Suppressor macrophage treated with lipopolysaccharide for 4 hours (primary cell): ENCODE data around the gene FKBP5.
"Not testable (repeated sequence)": the region's sequence is repeated elsewhere in the genome, so short reads cannot be mapped to it uniquely, and the experiment has no call there.

Source experiments
- DNase-seq: peaks from one replicate; pipeline ENCODE4 v3.0.0-alpha.2; 2020

Gene FKBP5

GRCh38 chr6:35722121-35722761 is 33.5 kb upstream of the FKBP5 start:
- no peak for DNase-seq

- peak; percentile 96 for DNase-seq
Measured at GRCh38 chr6:35719830-35720733, 31.4 kb upstream of the FKBP5 start.

DNA sequence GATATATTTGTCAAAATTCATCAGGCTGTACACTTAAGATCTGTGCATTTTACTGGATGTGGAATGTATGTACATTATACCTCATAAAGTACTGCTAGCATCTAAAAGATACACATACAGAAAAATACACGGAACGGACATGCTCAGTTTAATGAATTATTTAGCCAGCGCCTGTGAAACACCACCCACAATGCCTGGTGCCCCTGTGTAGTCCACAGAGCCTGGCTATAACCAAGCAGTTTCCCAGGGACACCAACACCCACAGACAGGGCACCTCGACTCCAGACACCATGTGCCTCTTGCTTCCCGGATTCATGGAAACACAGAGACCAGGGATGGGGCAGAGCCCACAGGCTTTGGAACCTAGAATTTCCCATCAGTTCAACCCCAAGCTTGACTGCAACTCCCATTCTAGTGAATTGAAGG is 30.7 kb upstream of the FKBP5 start:
- no peak for DNase-seq

GRCh38 chr6:35718911-35719381 is 30.2 kb upstream of the FKBP5 start:
- peak; percentile 61 for DNase-seq

- DNase-seq: no peak
Measured at GRCh38 chr6:35718375-35718736, 29.6 kb upstream of the FKBP5 start.

GRCh38 chr6:35717449-35718374 is 29.0 kb upstream of the FKBP5 start:
- no peak for DNase-seq

DNA sequence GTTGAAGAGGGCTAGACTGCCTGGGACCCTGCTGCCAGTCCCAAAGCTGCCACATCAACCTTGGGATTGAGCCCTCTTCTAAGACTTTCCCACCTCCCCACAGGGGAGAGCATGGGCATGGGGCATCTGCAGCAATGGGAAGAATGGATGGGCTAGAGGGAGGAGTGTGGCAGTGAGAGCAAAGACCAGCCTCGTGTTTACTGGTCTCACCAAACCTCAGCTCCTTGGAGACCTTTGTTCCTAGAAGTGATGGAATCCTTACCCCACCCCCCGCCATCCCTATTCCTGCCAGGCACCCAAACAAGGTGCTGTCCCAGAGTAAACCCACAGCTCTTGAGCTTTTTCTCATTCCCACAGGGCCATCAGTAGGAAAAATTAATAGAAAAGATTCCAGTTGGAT is 28.1 kb upstream of the FKBP5 start:
- DNase-seq: no peak

GRCh38 chr6:35713006-35713767 is 24.5 kb upstream of the FKBP5 start:
- no peak for DNase-seq

DNA sequence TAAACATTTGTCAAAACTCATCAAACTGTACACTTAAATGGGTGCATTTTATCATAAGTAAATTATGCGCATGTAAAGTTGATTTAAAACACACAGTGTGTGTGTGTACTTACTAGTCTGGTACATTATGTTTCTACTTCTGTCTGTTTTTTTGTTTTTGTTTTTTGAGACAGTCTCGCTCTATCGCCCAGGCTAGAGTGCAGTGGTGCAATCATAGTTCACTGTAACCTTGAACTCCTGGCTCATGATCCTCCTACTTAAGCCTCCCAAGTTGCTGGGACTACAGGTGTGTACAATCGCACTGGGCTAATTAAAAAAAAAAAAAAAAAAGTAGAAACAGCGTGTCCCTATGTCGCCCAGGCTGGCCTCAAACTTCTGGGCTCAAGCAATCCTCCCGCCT is 23.0 kb upstream of the FKBP5 start:
- DNase-seq: no peak

GRCh38 chr6:35710241-35710847 is 21.6 kb upstream of the FKBP5 start:
- no peak for DNase-seq

- no peak for DNase-seq
Measured at GRCh38 chr6:35708585-35708984, 19.9 kb upstream of the FKBP5 start.

DNA sequence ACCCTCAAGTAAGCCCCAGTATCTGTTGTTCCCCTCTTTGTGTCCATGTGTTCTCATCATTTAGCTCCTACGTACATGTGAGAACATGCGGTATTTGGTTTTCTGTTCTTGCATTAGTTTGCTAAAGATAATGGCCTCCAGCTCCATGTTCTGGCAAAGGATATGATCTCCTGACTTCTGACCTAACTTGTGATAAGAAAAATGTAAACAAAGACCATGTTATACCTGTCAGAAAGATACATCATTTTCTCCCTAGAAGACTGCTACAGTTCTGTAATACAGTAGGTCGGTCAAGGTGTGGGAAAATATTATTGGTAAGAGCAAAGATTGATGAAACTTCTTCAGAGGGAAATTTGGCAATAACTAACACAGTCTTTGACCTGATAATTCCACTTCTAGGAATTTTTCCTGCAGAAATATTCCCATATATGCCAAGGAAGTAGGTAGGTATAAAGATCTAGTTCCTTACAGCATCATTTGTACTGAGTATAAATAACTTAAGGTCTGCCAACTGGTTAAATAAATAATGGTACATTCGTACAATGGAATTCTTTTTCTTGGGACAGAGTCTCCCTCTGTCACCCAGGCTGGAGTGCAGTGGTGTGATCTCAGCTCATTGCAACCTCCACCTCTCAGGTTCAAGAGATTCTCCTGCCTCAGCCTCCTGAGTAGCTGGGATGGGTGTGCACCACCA is 19.1 kb upstream of the FKBP5 start:
- DNase-seq: no peak

- DNase-seq: peak; percentile 83
Measured at GRCh38 chr6:35706468-35706867, 17.8 kb upstream of the FKBP5 start.

GRCh38 chr6:35703554-35703953 is 14.8 kb upstream of the FKBP5 start:
- no peak for DNase-seq

GRCh38 chr6:35698858-35699257 is 10.1 kb upstream of the FKBP5 start:
- DNase-seq: no peak

DNA sequence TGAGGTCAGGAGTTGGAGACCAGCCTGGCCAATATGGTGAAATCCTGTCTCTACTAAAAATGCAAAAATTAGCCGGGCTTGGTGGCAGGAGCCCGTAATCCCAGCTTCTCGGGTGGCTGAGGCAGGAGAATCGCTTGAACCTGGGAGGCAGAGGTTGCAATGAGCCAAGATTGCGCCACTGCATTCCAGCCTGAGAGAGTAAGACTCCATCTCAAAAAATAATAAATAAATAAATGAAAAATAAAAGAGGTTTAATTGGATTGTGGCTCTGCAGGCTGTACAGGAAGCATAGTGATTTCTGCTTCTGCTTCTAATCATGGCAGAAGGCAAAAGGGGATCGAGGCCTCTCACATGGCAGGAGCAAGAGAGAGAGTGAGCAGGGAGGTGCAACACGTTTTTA is 9.7 kb upstream of the FKBP5 start:
- DNase-seq: not testable (repeated sequence)

GRCh38 chr6:35694462-35694861 is 5.7 kb upstream of the FKBP5 start:
- peak; percentile 77 for DNase-seq

- peak; percentile 91 for DNase-seq
Measured at GRCh38 chr6:35691027-35691824, 2.5 kb upstream of the FKBP5 start.

DNA sequence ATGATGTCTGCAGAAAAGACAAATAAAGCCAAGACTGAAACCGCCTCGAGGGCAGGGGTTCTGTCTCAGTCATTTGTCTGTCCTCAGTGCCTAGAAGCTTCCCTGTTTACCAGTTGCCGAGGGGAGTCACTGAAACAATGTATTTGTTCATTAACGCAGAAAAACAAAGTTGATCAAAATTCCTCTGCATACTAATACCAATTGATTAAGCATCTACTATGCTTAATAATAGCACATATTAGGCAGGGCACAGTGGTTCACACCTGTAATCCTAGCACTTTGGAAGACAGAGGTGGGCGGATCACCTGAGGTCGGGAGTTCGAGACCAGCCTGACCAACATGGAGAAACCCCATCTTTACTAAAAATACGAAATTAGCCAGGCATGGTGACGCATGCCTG is 1.8 kb upstream of the FKBP5 start:
- no peak for DNase-seq

DNA sequence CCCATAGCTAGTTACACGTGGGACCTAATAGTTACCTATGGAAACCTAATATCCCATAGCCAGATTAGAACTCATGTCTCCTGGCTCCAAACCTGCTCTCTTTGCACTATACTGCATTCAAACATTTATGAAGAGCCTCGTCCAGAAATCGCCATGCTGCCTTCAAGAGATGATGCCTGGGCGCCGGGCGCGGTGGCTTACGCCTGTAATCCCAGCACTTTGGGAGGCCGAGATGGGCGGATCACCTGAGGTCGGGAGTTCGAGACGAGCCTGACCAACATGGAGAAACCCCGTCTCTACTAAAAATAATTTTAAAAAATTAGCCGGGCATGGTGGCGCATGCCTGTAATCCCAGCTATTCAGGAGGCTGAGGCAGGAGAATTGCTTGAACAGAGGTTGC is 1.3 kb upstream of the FKBP5 start:
- DNase-seq: not testable (repeated sequence)
